ENCODE data around the gene SUPT6H. TPM values are rescaled to one million over a fixed set of nuclear protein-coding genes. Genes with fewer than 3 reads are reported as not detected.
A peak's percentile ranks its signal among the peaks of the same experiment; 100 is the strongest.
"Not testable (repeated sequence)": the region's sequence is repeated elsewhere in the genome, so short reads cannot be mapped to it uniquely, and the experiment has no call there.

The SUPT6H gene
- total RNA-seq, 4 donors from 2014 or later: 50.8 to 167 (median 61.6) TPM

DNA sequence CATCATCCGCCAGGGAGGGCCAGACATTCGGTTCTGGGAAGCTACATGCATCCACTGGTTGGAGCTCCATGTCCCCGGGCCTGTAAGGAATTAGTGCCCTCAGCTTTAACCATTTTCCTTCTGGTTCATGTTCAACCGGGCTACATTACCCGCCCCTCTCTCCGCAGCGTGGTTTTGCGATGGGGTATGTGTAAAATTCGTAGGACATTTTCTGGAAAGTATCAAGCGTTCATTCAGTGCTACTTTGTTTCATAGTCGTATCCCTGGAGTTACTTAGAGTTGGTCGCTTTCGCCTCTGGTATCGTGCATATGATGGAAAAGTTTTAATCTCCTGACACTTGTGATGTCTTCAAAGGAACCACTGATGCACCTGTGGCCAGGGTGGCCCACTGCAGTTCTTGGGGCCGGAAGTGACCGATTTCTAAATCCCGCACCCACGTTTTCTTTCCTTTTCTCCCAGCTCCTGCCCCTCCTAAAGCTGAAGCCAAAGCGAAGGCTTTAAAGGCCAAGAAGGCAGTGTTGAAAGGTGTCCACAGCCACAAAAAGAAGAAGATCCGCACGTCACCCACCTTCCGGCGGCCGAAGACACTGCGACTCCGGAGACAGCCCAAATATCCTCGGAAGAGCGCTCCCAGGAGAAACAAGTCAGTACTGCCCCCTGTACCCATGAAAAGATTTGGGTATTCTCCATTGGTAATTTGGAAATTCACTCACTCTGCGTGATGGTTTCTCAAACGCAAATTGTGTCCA, 58.4 kb downstream of the SUPT6H start:
- peaks cover 14% of the 10 kb centered on the region for H3K27me3 ChIP-seq

DNA sequence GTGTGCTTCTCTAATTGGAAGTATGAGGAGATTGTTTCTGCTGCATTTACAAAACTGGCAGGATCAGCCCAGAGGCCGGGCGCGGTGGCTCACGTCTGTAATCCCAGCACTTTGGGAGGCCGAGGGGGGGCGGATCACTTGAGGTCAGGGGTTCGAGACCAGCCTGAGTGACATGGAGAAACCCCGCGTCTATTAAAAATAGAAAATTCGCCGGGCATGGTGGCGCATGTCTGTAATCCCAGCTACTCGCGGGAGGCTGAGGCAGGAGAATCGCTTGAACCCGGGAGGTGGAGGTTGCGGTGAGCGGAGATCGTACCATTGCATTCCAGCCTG, 59.0 kb downstream of the SUPT6H start:
- DNase-seq; in situ Hi-C loops (cut with MboI; ENCODE audit: low pct_ligation_motif_present in 1 of 4, low pct_unique_long_range_greater_than_20kb in 1 of 4, low sequenced_read_pairs in 3 of 4); H3K9me3 ChIP-seq: not testable (repeated sequence)
- WGBS, 2 donors (ENCODE audit: low coverage in 1 of 2): 17 to 33% methylated on average over 6 to 19 of the region's 19 CpGs
- Histone ChIP-seq H3K4me1 (peaks cover 37 to 72% (median 65%) of the 10 kb centered on the region in 4 donors), H3K27me3 (peaks cover 14% of the 10 kb centered on the region), H3K36me3 (peaks cover 0 to 25% (median 9%) of the 10 kb centered on the region in 4 donors), H3K4me3 (peak overlapping the region in 3 of 4 donors; percentile 68 to 83 (median 76)), H3K27ac (peak overlapping the region; percentile 85 to 91 (median 88))
- intact Hi-C loops (cut with DNase I; ENCODE audit: low total_unique reads): loop anchor here (10.0 kb wide), 2 partner anchors 234 to 394 kb away; partner anchors contain the start of gene PHF12

More for the DNA sequence above, 58.4 kb downstream of the SUPT6H start:
- DNase-seq: no peak
- in situ Hi-C loops (cut with MboI; ENCODE audit: low pct_ligation_motif_present in 1 of 4, low pct_unique_long_range_greater_than_20kb in 1 of 4, low sequenced_read_pairs in 3 of 4): no loop called here
- intact Hi-C loops (cut with DNase I; ENCODE audit: low total_unique reads): loop anchor here (10.0 kb wide), 2 partner anchors 234 to 394 kb away; partner anchors contain the start of gene PHF12
- Histone ChIP-seq H3K27ac (peak overlapping the region; percentile 85 to 91 (median 88)), H3K36me3 (peaks cover 0 to 25% (median 9%) of the 10 kb centered on the region in 4 donors), H3K9me3 (no peaks in the 10 kb centered on the region), H3K4me1 (peaks cover 33 to 67% (median 60%) of the 10 kb centered on the region in 4 donors), H3K4me3 (peak overlapping the region; percentile 50 to 83 (median 72))
- 0% methylated on average over 10 to 28 of the region's 30 CpGs for WGBS, 2 donors (ENCODE audit: low coverage in 1 of 2)
- no peak for TF ChIP-seq POLR2AphosphoS5 (IDR thresholded peaks at IDR 0.05)
- no peak for TF ChIP-seq POLR2A (IDR thresholded peaks at IDR 0.05)
- TF ChIP-seq, protein P1, sequence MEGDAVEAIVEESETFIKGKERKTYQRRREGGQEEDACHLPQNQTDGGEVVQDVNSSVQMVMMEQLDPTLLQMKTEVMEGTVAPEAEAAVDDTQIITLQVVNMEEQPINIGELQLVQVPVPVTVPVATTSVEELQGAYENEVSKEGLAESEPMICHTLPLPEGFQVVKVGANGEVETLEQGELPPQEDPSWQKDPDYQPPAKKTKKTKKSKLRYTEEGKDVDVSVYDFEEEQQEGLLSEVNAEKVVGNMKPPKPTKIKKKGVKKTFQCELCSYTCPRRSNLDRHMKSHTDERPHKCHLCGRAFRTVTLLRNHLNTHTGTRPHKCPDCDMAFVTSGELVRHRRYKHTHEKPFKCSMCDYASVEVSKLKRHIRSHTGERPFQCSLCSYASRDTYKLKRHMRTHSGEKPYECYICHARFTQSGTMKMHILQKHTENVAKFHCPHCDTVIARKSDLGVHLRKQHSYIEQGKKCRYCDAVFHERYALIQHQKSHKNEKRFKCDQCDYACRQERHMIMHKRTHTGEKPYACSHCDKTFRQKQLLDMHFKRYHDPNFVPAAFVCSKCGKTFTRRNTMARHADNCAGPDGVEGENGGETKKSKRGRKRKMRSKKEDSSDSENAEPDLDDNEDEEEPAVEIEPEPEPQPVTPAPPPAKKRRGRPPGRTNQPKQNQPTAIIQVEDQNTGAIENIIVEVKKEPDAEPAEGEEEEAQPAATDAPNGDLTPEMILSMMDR (IDR thresholded peaks at IDR 0.05): peak in 2 of 5 experiments; percentile 29 to 40
- TF ChIP-seq EP300 (IDR thresholded peaks at IDR 0.05; ENCODE audit: low read depth): no peak

GRCh38 chr17:28722417-28723158, 60.6 kb downstream of the SUPT6H start:
- H3K9me3 ChIP-seq: no peaks in the 10 kb centered on the region
- intact Hi-C loops (cut with DNase I; ENCODE audit: low total_unique reads): loop anchor here (10.0 kb wide), 2 partner anchors 232 to 392 kb away; partner anchors contain the start of gene PHF12
- peak overlapping the region in 3 of 4 donors; percentile 2 to 91 (median 85) for H3K27ac ChIP-seq
- H3K4me3 ChIP-seq: peak overlapping the region in 1 of 4 donors; percentile 83
- peaks cover 0 to 25% (median 9%) of the 10 kb centered on the region in 4 donors for H3K36me3 ChIP-seq
- in situ Hi-C loops (cut with MboI; ENCODE audit: low pct_ligation_motif_present in 1 of 4, low pct_unique_long_range_greater_than_20kb in 1 of 4, low sequenced_read_pairs in 3 of 4): no loop called here
- peaks cover 2% of the 10 kb centered on the region for H3K27me3 ChIP-seq
- H3K4me1 ChIP-seq: peaks cover 38 to 72% (median 65%) of the 10 kb centered on the region in 4 donors
- TF ChIP-seq POLR2AphosphoS5 (IDR thresholded peaks at IDR 0.05) (no peak), EP300 (IDR thresholded peaks at IDR 0.05; ENCODE audit: low read depth) (no peak), POLR2A (IDR thresholded peaks at IDR 0.05) (no peak)
- TF ChIP-seq, protein P1 (IDR thresholded peaks at IDR 0.05): no peak
- DNase-seq: no peak
- 55% methylated on average over 7 of the region's 7 CpGs; no CpG with 5 or more reads in 1 of the 2 donors for WGBS, 2 donors (ENCODE audit: low coverage in 1 of 2)

DNA sequence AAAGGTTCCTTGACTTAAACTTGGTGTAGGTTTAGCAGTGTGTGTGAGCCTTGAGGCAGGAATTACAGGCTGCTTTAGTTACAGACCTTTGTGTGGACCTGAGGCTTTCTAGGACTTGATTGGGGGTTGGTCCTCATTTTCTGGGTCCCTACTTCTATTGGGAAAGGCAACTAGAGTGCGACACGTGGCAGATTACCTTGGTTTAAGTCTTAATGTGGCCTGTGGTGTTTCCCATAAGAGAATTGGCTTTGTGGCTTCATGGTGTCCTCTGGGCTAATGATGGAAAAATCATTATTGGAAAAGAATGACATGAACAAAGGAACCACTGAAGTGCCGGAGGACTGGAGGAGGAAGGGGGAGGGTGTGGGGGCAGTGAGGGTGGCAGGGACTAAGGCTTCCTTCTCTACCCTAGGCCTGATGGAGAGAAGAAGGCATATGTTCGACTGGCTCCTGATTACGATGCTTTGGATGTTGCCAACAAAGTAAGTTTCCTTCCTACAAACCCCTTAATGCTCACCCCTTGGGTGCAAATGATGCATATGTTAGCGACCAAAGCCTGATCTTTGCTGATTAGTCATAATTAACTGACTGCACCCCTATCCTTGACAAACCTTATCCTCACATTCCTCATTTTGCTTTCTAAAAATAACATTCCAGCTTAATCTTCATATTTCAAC, 61.3 kb downstream of the SUPT6H start:
- no peak for DNase-seq
- intact Hi-C loops (cut with DNase I; ENCODE audit: low total_unique reads): loop anchor here (10.0 kb wide), 2 partner anchors 232 to 392 kb away; partner anchors contain the start of gene PHF12
- WGBS, 2 donors (ENCODE audit: low coverage in 1 of 2): 57 to 69% methylated on average over 6 of the region's 6 CpGs
- H3K4me1 ChIP-seq: peaks cover 40 to 76% (median 68%) of the 10 kb centered on the region in 4 donors
- H3K36me3 ChIP-seq: peaks cover 0 to 25% (median 9%) of the 10 kb centered on the region in 4 donors
- H3K9me3 ChIP-seq: no peaks in the 10 kb centered on the region
- TF ChIP-seq, protein P1 (IDR thresholded peaks at IDR 0.05): no peak
- no peak for TF ChIP-seq POLR2AphosphoS5 (IDR thresholded peaks at IDR 0.05)
- TF ChIP-seq EP300 (IDR thresholded peaks at IDR 0.05; ENCODE audit: low read depth): no peak
- TF ChIP-seq POLR2A (IDR thresholded peaks at IDR 0.05): no peak
- no peaks in the 10 kb centered on the region for H3K27me3 ChIP-seq
- H3K4me3 ChIP-seq: no peak overlapping the region
- H3K27ac ChIP-seq: peak overlapping the region in 1 of 4 donors; percentile 91
- in situ Hi-C loops (cut with MboI; ENCODE audit: low pct_ligation_motif_present in 1 of 4, low pct_unique_long_range_greater_than_20kb in 1 of 4, low sequenced_read_pairs in 3 of 4): no loop called here

GRCh38 chr17:28723836-28724499, 62.0 kb downstream of the SUPT6H start:
- WGBS, 2 donors (ENCODE audit: low coverage in 1 of 2): 59 to 88% methylated on average over 1 to 4 of the region's 4 CpGs
- H3K27me3 ChIP-seq; in situ Hi-C loops (cut with MboI; ENCODE audit: low pct_ligation_motif_present in 1 of 4, low pct_unique_long_range_greater_than_20kb in 1 of 4, low sequenced_read_pairs in 3 of 4); H3K9me3 ChIP-seq; H3K4me3 ChIP-seq; DNase-seq: not testable (repeated sequence)
- Histone ChIP-seq H3K36me3 (peaks cover 0 to 25% (median 9%) of the 10 kb centered on the region in 4 donors), H3K27ac (peak overlapping the region in 1 of 4 donors; percentile 97), H3K4me1 (peaks cover 34 to 70% (median 62%) of the 10 kb centered on the region in 4 donors)
- intact Hi-C loops (cut with DNase I; ENCODE audit: low total_unique reads): loop anchor here (10.0 kb wide), 2 partner anchors 231 to 391 kb away; partner anchors contain the start of gene PHF12

Data from transverse colon (tissue), 4 donors.